ENCODE measurements around the gene RNF223.

Gene RNF223

DNA sequence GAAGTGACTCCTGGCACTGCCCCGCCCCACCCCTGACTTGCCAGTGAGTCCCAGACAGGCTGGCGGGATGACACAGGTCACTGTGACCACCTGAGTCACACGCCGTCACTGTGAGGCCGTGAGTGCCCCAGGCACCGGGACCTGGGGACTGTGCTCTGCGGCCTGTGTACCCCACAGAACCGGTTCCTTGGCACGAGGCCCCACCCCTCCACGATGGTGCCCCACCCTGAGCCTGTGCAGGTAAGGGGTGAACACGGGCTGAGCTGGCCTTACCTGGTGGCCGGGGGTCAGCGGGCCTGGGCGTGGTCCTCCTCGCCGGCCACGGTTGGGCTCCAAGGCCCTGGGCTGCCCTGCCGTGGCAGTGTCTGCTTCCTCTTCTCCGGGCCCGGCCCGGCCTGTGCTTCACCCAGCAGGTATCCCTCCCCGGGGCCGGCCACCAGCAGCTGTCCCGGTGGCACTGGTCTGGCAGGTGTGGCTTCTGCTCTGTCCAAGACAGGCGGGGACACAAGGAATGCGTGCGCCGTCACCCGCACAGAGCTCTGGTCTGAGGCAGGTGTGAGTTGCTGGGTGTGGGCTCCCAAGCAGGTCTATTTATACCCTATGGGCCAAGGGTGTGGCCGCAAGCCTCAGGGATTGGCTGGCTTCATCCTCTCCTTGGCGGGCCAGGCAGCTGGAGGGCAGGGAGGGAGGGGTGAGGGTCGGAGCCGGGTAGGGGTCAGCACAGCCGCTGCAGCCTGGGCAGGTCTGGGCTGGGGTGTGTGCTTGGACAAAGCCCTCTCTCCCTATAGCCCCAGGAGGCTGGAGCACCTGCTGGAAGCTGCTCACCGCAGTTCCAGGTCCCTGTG lies at the start of gene RNF223:
Gene RNF223 (minus strand): TSS at position 564 of the 845 bp plus-strand sequence. CDS start 1,740 bp downstream, outside the sequence.
- DNase-seq, result no peak

DNA sequence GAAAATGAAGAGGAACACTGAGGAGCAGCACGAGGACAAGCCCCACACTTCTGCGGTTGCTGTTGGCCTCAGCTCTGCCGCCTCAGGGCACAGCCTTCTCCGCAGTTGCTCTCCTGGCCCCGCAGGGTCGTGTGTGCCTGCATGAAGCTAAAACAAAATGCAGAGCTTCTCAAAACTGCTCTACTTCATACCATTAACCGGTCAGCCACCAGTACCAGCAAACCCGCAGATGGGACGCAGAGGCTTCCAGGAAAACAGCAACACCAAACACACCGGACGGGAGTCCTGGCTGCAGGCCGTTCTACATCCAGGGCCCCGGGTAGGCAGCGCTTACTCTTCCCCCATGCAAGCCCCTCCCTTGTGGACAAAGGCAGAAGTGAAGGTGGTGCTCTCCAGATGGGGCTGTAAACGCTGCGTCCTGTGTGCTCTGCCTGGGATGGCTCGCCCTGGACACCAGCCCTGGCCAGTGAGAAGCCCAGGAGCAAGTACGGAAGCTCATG lies 48.9 kb upstream of the RNF223 start:
- DNase-seq, result no peak

DNA sequence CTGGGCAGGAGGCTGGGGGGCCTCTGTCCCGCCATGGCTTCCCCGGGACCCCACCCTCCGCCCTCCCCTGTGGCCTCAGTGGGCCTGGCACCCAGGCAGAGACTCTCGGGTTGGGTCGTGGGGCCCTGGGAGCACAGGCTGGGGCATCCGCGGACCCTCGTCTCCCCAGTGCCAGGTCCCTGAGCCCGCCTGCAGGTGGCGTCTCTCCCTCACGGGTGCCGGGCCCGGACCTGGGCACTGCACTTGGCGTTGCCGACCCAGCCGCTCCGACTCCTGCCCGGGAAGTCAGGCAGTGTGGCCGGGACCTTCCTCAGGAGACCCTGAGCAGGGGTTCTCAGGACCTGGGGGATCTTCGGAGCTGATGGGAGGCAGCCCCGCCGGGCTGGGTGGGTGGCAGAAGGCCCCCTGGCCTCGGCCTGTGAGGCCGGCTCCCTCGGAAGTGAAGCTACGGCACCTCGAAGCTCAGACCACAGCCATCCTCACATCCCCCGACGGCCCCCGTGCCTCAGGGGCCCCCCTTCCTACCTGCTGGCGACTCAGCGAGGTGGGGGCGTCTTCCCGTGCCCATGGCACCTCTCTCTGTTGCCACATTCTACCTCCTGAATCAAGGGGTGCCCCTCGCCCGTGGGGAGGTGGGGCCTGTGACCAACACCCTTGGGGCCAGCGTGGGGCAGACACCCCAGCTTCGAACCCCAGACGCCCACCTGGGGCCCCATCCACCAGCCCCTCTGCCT lies 48.1 kb upstream of the RNF223 start:
- DNase-seq, result peak; percentile 64

GRCh38 chr1:1121611-1122077 lies 47.5 kb upstream of the RNF223 start:
- DNase-seq, result no peak

DNA sequence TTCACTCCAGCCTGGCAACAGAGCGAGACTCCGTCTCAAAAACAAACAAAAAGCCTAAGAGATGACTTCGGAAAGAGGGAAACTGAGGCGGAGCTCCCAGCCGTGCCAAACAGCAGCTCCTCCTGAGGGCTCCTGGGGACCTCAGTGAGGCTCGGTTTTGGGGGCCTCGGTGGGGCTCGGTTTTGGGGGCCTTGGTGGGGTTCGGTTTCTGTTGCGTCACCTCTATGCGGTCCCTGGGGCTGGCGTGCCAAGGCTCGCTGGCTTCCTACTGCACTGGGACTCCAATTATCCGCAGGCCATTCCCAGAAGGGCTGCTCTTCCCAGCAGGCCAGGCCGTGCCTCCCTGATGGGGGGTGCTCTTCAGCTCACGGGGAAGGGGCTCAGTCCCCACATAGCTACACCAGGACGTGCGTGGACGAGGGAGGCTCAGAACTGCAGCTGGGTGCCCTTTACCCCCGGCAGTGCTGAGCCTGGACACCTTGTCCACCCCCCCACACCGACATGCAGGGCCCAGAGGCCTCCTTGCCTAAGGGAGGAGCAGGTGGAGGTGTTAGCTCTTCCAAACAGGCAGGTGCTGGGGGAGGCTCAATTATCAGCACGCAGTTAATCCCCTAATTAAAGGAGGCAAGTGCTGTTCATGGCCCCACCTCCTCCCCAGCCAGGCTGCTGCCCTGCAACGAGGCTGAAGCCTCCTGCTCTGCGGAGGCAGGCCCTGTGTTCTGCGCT lies 46.9 kb upstream of the RNF223 start:
- no peak for DNase-seq

- no peak for DNase-seq
These were observed 46.0 kb upstream of the RNF223 start for GRCh38 chr1:1120096-1120495.

DNA sequence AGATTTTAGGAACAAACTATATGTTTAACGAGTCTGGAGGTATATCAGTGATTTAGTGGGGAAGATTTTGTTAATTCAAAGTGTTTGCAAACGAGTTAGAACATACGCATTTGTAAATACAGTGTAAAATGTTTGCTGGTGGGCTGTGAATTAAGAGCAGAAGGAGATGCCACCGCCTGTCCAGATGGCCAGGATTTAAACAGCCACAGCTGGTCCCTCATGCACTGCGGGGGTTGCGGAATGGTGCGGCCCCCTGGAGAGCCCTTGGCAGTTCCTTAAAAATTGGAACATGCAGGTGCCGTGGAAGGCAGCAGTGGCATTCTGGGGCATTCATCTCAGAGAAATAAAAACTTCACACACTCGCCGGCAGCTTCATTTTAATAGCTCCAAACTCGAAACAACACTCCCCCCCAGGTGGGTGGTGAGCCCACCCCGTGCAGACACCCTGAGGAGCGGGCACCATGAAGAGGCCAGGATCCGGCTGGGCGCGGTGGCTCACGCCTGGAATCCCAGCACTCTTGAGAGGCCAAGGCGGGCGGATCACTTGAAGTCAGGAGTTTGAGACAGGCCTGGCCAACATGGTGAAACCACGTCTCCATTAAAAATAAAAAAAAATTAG lies 45.3 kb upstream of the RNF223 start:
- DNase-seq, result no peak

DNA sequence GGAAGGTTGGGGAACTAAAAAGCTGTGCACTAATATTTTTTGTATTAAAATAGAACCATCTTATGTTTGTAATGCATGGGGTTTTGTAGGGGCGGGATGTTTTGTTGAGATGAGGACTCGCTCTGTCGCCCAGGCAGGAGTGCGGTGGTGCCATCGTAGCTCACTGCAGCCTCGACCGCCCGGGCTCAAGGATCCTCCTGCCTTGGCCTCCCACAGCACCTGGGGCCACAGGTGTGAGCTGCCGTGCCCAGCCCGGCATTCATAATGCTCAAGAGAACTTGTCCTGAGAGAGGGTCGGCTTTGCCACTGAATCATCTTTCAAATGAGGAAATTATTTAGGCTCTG lies 44.7 kb upstream of the RNF223 start:
- DNase-seq, result no peak

GRCh38 chr1:1118011-1118875 lies 44.1 kb upstream of the RNF223 start:
- DNase-seq, result no peak

GRCh38 chr1:1117469-1117831 lies 43.3 kb upstream of the RNF223 start:
- DNase-seq, result no peak

DNA sequence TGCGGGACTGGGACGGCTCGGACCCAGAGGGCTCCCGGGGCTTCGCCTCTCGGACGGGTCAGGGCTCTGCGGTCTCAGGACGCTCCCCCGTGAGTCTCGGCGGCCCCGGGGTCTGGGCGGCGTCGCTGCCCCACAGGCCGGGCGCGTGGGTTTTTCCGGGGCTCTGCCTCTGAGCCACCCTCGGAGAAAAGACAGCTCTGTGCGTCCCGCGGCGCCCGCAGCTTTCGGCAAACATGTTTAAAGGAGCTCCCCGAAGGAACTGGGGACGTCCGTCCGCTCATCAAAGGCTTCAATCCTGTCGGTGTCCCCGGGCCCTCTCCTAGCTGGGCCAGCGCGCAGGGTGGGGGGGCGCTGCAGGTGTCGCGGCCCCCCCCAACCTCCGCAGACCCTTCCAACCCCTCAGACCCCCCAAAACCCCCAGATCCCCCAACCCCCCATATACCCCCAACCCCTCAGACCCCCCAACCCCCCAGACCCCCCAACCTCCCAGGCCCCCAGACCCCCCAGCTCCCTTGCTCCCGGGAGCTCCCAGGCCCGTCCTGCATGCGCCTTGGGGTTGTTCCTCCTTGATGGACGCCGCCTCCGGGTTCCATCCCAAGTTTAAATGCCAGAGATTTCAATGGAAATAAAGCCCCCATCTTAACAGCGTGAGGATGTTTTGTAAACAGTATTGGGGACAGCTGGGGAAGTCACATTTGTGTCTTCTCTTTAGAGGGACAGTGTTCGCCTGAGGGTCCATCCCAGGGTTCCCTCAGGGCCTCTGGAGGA lies 42.8 kb upstream of the RNF223 start:
- DNase-seq, result no peak

- peak; percentile 98 for DNase-seq
These were observed 41.9 kb upstream of the RNF223 start, which contains the start of gene C1orf159 for GRCh38 chr1:1115786-1116700. TSS of gene C1orf159 (minus strand) at chr1:1116089. CDS start at chr1:1091543, 24,546 bp downstream.

DNA sequence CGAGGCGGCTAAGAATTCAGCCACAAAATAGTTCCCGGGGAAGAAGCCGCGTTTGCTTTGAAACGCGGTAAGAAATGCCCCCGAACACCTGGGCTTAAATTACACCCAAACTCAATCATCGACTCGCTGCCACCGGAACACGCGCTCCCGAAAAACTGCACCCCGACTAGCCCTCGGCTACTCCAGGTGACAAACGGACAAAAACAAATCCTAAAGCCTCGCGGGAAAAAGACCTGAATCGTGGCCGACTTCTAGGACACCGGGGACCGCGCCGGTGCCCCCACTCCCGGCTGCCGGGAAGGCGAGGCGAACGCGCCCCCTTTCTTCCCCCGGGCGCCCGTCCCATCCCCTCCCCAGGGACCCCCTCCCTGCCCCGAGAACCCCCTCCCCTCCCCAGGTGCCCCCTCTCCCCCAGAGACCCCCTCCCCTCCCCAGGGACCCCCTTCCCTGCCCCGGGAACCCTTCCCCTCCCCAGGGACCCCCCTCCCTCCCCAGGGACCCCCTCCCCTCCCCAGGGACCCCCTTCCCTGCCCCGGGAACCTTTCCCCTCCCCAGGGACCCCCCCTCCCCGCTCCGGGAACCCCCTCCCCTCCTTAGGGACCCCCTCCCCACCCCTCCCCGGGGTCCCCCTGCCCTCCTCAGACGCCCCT lies 41.2 kb upstream of the RNF223 start:
- no peak for DNase-seq

GRCh38 chr1:1114431-1114830 lies 40.3 kb upstream of the RNF223 start:
- DNase-seq, result no peak

GRCh38 chr1:1112237-1112985 lies 38.3 kb upstream of the RNF223 start:
- DNase-seq, result no peak

DNA sequence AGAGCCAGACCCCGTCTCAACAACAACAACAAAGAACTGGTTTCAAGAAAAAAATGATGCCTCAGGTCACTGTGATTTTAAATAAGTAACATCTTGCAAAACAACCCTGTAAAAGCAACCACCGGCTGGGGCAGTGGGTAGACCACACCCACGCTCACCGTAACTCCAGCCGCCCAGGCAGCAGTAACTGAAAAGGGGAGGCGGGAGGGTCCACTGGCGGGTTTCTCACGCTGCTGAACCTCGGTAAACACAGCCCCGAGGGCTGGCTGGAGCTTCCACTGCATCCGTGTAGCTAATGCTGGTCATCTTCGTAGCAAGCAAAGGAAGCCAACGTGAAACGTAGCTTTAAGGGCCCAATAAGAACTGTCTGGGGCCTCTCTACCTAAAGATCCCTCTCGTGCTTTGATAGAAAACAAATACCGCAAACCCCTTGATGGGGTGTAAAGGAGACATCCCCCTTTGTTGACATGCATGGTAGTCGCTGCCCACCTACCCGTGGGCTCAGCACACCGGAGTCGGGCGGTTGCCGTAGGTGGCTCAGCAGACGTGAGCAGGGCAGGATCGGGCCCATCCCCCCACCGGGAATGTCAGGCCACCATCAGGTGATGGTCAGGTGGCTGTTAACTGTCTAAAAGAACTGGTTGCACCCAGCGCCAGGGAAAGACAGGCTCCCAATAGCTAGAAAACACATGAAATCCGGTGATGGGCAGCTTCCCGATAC lies 37.6 kb upstream of the RNF223 start:
- DNase-seq, result no peak

DNA sequence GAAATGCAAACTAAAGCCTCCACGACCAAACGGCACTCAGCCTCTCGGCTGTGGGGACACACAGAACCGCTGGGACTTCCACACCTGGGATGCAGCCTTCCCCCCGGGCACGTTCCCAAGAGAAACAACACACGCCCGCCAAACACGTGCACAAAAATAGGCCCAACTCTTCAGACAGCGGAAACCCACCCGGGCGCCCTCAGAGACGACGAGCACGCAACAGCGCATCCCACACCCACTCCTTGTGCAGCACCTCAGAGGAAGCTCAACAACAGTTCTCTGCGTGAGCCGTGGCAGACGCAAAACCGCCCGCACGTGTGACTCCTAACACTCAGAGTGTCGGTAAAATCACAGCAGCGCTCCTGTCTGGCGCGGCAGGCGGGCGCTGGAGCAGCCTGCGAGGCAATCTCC lies 36.5 kb upstream of the RNF223 start:
- DNase-seq, result no peak

- DNase-seq, result no peak
These were observed 35.6 kb upstream of the RNF223 start for GRCh38 chr1:1109743-1110142.
